Heart right ventricle (tissue), 16 donors: ENCODE results near the gene EFNA5. TPM values are rescaled to one million over a fixed set of nuclear protein-coding genes. Genes with fewer than 3 reads are reported as not detected.

Experiments used
- ATAC-seq, 8 donors: fragments of 200-7000 bp; cut with Tn5 transposase; one replicate each; pipeline ENCODE4 v1.9.1; 2020; ENCODE audit warnings: mild to moderate bottlenecking in 8 of 8, moderate library complexity in 8 of 8, moderate number of reproducible peaks in 1 of 8
- DNase-seq, 2 donors: peaks; one replicate each; pipeline ENCODE4 v3.0.0-alpha.2; 2020
- H3K27ac ChIP-seq, 10 donors: fragments of 200-600 bp; sonication (generic) in 2 of 10; one replicate each; pipeline versions ENCODE4 v1.5.0 to v1.8.0; 2020 to 2022; ENCODE audit warnings: mild to moderate bottlenecking in 3 of 10
- H3K27me3 ChIP-seq, 7 donors: fragments of 200-600 bp; one replicate each; pipeline ENCODE4 v1.8.0; 2021 to 2022; ENCODE audit warnings: mild to moderate bottlenecking in 2 of 7
- H3K36me3 ChIP-seq, 9 donors: fragments of 200-600 bp; sonication (generic) in 1 of 9; one replicate each; pipeline versions ENCODE4 v1.5.0 to v1.8.0; 2020 to 2022; ENCODE audit warnings: mild to moderate bottlenecking in 2 of 9
- H3K4me1 ChIP-seq, 9 donors: fragments of 200-600 bp; sonication (generic) in 1 of 9; one replicate each; pipeline versions ENCODE4 v1.5.0 to v1.8.0; 2020 to 2022; ENCODE audit warnings: mild to moderate bottlenecking in 4 of 9
- H3K4me3 ChIP-seq, 10 donors: fragments of 200-600 bp; sonication (generic) in 2 of 10; one replicate each; pipeline versions ENCODE4 v1.5.0 to v1.8.0; 2020 to 2022; ENCODE audit warnings: mild to moderate bottlenecking in 7 of 10, moderate library complexity in 2 of 10
- H3K9me3 ChIP-seq, 11 donors: fragments of 200-600 bp in 10 of 11; sonication (generic) in 2 of 11; one replicate each; pipeline versions ENCODE4 v1.5.0 to v1.8.0; 2013 to 2022; ENCODE audit warnings: mild to moderate bottlenecking in 2 of 11, control low read depth in 1 of 11, moderate library complexity in 1 of 11
- WGBS, 2 donors: extraction: QIAGEN DNeasy Blood & Tissue Kit; methylation state at CpG; one replicate each; pipeline ENCODE4 v1.1.7; 2013; ENCODE audit warnings: inconsistent platforms in 1 of 2; 5-methylcytosine and 5-hydroxymethylcytosine counted together
- intact Hi-C, 10 donors: fragments of 100-400 bp; cut with DNase I; formaldehyde crosslinking; loops; one replicate each; pipeline versions ENCODE4 v1.11.1 to v1.14.2; 2022
- polyA plus RNA-seq, 2 donors: library from polyadenylated mRNA; stranded (reverse); fragments of 200-250 nt; gene quantifications; one replicate each; pipeline ENCODE4 v1.2.3, GENCODE V29; 2013
- total RNA-seq, 10 donors: library from RNA; stranded (reverse); fragmentation: NEBNext Ultra II Directional in 3 of 10; extraction: Animal tissue kit (Norgen Biotek cat#: 25700) in 3 of 10; gene quantifications; one replicate each; pipeline versions ENCODE4 v1.2.1 to v1.2.4, GENCODE V29; 2021 to 2023
- TF ChIP-seq, protein P1 (sequence below), 9 donors: fragments of 200-600 bp; sonication (generic) in 2 of 9; IDR thresholded peaks; one replicate each; pipeline versions ENCODE4 v1.5.0 to v1.8.0; 2021 to 2022; ENCODE audit warnings: antibody characterized with exemption in 9 of 9, mild to moderate bottlenecking in 5 of 9, moderate library complexity in 1 of 9
- donor health status: Arrhythmogenic right ventricular cardiomyopathy.
- donor health status: ischemic (EF 13 %, LVEDD 7.1; RV severe dilation, severe dysfunction).
- donor health status: healthy with polysubstance abuse.
- donor health status: DM: no; HTN: yes; CAD: no.
- donor health status: DM: no; HTN: no; CAD: no.
- donor health status: ischemic (EF 25% LVEDD 6.9; RV normal size, moderate dysfunction).
- donor health status: ischemic (EF 25% LVEDD 5.7; RV mildly dilated, moderate dysfunction).
- donor health status: healthy.
- donor health status: DM: yes; HTN: yes; CAD: no.
- donor health status: Ischemic cardiomyopathy.
- donor health status: ischemic (EF 35%, LVEDD 5.7; RV mildly dilated, moderate dysfunction).
- donor health status: nonischemic (EF 11% LVEDD 7.7; RV severe dilation, severe dysfunction).
- donor health status: DM: yes; HTN: yes; CAD: no.
- donor health status: PGD.
- donor health status: ischemic (EF 29% LVEDD 5.4; RV normal size, mild dysfunction).
- donor health status: nonischemic (EF 23%, LVEDD 6.1; RV moderate dilation, normal function).

Gene EFNA5
- total and polyA plus RNA-seq, 12 donors, result 6.9 to 49.4 (median 33.9) TPM

DNA sequence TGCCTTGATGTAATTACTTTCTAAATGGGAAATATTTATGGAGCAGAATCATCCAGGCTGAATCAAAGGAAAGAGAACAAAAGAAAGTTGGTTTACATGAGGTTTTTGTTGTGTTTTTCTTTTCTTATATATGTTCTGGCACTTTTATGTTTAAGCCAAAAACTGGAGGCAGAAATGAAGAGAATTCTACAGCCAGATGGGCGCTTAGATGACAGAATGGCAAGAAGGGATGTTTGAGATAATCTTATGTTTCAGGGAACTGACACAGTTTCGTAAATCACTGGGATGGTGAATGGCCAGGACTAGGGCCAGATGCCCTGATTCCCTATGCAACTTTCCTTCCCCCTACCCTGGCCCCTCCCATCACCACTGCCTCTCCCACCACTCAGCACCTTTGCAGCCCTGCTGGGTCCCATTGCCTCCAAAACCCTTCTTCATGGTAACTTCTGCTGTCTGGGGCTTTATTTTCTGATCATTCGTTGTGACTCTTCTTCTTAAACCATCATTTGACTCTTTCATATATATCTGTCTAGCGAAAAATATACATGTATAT, 111.8 kb downstream of the EFNA5 start:
- peaks cover 0 to 29% (median 0%) of the 10 kb centered on the region in 9 donors for H3K4me1 ChIP-seq
- TF ChIP-seq, protein P1, sequence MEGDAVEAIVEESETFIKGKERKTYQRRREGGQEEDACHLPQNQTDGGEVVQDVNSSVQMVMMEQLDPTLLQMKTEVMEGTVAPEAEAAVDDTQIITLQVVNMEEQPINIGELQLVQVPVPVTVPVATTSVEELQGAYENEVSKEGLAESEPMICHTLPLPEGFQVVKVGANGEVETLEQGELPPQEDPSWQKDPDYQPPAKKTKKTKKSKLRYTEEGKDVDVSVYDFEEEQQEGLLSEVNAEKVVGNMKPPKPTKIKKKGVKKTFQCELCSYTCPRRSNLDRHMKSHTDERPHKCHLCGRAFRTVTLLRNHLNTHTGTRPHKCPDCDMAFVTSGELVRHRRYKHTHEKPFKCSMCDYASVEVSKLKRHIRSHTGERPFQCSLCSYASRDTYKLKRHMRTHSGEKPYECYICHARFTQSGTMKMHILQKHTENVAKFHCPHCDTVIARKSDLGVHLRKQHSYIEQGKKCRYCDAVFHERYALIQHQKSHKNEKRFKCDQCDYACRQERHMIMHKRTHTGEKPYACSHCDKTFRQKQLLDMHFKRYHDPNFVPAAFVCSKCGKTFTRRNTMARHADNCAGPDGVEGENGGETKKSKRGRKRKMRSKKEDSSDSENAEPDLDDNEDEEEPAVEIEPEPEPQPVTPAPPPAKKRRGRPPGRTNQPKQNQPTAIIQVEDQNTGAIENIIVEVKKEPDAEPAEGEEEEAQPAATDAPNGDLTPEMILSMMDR (IDR thresholded peaks at IDR 0.05), result no peak
- ATAC-seq (no peak), DNase-seq (no peak)
- no peak overlapping the region for H3K4me3 ChIP-seq
- H3K9me3 ChIP-seq, result no peaks in the 10 kb centered on the region
- no peaks in the 10 kb centered on the region for H3K27me3 ChIP-seq
- H3K36me3 ChIP-seq, result no peaks in the 10 kb centered on the region
- 84 to 87% methylated on average over 4 of the region's 4 CpGs for WGBS, 2 donors
- peak overlapping the region in 6 of 10 donors; percentile 5 to 87 (median 82) for H3K27ac ChIP-seq
- intact Hi-C loops, result loop anchor here in 2 of 10 donors (10.0 kb wide), 3 partner anchors 94 to 454 kb away; no protein-coding TSS in a partner anchor

DNA sequence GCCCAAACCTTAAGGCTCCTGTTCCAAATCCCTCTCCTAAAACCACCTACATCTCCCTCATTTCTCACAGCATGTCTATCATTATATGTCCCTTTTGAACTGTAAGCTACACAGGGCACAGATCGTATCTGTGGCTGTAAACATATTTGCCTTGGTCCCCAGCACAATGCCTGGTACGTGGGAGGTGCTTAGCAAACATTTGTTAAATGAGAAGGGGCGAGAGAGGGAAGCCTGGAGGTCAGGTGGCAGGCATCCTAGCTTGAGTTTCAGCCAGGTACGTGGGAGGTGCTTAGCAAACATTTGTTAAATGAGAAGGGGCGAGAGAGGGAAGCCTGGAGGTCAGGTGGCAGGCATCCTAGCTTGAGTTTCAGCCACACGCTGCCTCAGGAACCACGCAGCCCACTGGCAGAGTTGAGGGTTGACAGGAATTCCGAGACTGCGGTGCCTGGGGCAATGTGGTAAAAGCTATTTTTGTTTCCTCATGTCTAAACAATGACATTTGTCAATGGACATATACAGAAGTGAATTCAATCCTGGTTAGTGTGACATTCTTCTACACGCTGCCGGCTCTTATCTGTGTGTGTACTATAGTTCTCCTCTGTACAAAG, 113.6 kb downstream of the EFNA5 start:
- Histone ChIP-seq H3K4me3 (no peak overlapping the region), H3K36me3 (no peaks in the 10 kb centered on the region), H3K27me3 (no peaks in the 10 kb centered on the region), H3K4me1 (peaks cover 0 to 29% (median 0%) of the 10 kb centered on the region in 9 donors), H3K27ac (peak overlapping the region in 9 of 10 donors; percentile 42 to 87 (median 75)), H3K9me3 (no peaks in the 10 kb centered on the region)
- TF ChIP-seq, protein P1 (IDR thresholded peaks at IDR 0.05), result peak in 1 of 9 donors; percentile 10
- WGBS, 2 donors, result 34 to 45% methylated on average over 11 of the region's 11 CpGs
- intact Hi-C loops, result loop anchor here in 2 of 10 donors (10.0 kb wide), 3 partner anchors 92 to 452 kb away; no protein-coding TSS in a partner anchor
- ATAC-seq (peak; percentile 78 to 95 (median 90)), DNase-seq (peak; percentile 42 to 64)

DNA sequence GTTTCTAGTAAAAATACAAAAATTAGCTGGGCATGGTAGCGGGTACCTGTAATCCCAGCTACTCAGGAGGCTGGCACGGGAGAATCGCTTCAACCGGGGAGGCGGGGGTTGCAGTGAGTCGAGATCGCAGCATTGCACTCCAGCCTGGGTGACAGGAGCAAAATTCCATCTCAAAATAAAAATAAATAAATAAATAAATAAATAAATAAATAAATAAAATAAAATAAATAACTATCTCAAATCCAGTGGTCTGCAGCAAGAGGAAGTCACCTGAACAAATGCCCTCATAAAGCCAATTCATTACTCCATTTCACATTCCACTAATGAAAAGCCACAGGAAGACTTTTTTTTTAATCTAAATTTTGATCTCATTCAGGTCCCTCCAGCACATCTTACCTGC, 114.2 kb downstream of the EFNA5 start:
- peak overlapping the region in 8 of 10 donors; percentile 42 to 87 (median 78) for H3K27ac ChIP-seq
- H3K9me3 ChIP-seq, result no peaks in the 10 kb centered on the region
- 97% methylated on average over 7 of the region's 7 CpGs for WGBS, 2 donors
- no peaks in the 10 kb centered on the region for H3K36me3 ChIP-seq
- no peak for ATAC-seq
- no peak for DNase-seq
- no peaks in the 10 kb centered on the region for H3K27me3 ChIP-seq
- TF ChIP-seq, protein P1 (IDR thresholded peaks at IDR 0.05), result no peak
- H3K4me1 ChIP-seq, result peaks cover 0 to 29% (median 0%) of the 10 kb centered on the region in 9 donors
- intact Hi-C loops, result loop anchor here in 2 of 10 donors (10.0 kb wide), 3 partner anchors 92 to 452 kb away; no protein-coding TSS in a partner anchor
- no peak overlapping the region for H3K4me3 ChIP-seq

DNA sequence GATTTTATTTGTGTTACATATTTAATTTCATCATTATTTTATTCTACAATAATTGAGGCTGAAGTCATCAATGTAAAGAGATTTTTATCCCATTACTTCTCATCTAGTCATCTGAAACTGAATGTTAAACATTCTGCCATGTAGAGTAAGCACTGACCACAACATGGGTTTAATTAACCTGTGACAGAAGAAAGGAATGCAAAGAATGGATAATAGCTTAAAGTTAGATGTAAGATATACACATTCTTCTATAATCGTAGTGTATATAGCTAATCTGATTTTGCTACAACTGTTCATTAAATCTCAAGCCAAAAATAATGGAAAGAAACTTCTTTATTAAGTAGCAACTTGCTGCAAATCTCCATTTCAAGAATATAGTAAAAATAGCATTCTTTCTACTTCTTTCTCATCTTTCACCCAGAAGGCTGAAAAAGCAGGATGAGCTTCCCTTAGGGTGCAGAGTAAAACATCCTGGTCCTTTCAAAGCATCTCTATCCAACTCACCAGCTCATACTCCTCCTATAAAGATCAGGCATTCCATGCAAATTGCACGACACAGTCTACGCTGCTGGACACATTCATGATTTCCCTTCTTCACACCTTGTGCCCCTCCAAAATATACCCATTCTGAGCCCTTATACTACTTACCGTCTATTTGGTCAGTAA, 115.2 kb downstream of the EFNA5 start:
- intact Hi-C loops, result loop anchor here in 2 of 10 donors (10.0 kb wide), 3 partner anchors 91 to 451 kb away; no protein-coding TSS in a partner anchor
- no peaks in the 10 kb centered on the region for H3K9me3 ChIP-seq
- no peak for ATAC-seq
- TF ChIP-seq, protein P1 (IDR thresholded peaks at IDR 0.05), result no peak
- H3K4me1 ChIP-seq, result peaks cover 0 to 35% (median 4%) of the 10 kb centered on the region in 9 donors
- H3K36me3 ChIP-seq, result no peaks in the 10 kb centered on the region
- DNase-seq, result no peak
- 75 to 76% methylated on average over 4 of the region's 4 CpGs for WGBS, 2 donors
- no peaks in the 10 kb centered on the region for H3K27me3 ChIP-seq
- H3K4me3 ChIP-seq, result no peak overlapping the region
- H3K27ac ChIP-seq, result peak overlapping the region in 5 of 10 donors; percentile 63 to 87 (median 84)
